GM21528 (cell line): Measurements from ENCODE around the gene SH3BGR.

Experiments used
- ATAC-seq: cut with Tn5 transposase; IDR thresholded peaks from one replicate; pipeline ENCODE4 v1.9.1; 2021; ENCODE audit warnings: mild to moderate bottlenecking, moderate library complexity; ENCODE audit not compliant: unreplicated experiment, low FRiP score

The SH3BGR gene

DNA sequence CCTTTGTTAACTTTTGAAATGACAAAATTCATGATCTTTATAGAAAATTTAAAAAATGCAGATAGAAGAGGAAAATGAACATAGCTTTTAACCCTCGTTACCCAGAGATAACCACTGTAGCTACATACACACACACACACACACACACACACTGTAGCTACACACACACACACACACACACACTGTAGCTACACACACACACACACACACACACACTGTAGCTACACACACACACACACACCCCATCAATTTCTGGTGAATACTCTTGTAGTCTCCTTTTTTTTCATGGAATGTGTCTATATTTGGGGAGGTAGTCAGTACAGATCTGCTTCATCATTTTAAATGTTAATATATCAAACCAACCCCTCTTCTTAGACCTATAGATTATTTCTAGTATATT lies 58.5 kb downstream of the SH3BGR start:
- ATAC-seq: no peak

DNA sequence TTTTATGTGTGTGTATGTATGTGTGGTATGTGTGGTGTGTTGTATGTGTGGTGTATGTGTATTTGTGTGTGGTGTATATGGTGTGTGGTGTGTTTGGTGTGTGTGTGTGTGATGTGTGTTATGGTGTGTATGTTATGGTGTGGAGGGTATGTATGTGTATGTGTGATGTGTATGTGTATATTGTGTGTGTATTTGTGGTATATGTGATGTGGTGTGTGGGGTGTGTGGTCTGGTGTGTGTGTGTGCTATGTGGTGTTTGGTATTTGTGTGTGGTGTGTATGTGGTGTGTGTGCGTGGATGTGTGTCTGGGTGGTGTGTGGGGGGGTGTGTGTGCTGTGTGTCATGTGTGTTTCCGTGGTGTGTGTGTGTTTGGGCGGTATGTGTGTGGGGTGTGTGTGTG lies 59.3 kb downstream of the SH3BGR start:
- ATAC-seq: no peak

DNA sequence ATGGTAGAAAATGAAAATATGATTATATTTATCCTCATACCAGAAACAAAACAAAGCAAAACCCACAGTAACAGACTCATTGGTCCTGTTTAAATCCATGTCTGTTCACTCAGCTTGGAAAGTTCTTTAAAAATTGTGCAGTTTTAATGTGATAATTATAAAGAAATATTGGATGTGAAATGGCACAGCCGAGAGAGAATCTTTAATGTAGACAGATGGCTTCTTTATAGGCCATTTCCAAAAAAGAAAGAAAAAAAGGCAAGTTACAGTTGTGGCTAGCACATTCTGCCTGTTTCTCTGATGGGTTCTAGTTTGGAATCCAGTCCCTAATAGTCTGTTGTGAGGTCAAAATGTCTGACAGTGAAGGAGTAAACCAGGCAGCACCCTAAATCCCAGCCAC lies 62.0 kb downstream of the SH3BGR start:
- no peak for ATAC-seq

DNA sequence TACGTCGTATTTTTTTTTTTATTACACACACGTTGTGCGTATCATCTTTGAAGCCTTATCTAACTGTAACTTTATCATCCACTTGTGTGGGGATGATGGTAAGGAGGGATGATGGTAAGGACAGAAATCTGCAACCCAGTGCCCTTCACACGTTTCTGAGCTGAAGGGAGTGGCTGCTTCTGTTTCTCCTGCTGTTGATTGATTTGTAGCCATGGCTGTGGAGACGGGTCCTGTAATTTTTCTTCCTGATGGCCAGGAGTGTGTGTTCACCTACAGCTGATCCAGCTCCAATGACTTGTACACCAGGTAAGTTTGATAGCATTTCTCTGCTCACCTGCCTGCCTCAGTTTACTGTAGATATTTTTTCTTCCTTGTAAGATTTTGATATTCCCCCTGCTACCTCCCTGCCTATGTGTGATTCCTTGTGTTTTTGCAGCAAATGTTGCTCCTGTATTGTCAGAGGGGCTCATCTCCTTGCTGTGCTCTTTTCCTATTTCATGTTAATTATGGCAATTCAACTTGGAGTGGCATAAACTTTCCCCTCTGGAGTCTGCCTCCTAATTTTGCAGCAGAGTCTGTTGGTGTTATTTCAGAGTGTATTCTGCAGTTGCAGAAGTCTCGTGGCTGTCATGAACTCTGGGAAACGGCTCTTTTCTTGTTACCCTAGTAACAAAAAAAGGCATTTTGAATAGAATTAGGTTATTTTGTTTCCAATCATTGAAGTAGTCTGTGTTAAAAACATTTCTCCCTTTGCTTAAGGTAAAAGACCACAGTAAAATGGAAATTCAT lies 64.1 kb downstream of the SH3BGR start:
- no peak for ATAC-seq

DNA sequence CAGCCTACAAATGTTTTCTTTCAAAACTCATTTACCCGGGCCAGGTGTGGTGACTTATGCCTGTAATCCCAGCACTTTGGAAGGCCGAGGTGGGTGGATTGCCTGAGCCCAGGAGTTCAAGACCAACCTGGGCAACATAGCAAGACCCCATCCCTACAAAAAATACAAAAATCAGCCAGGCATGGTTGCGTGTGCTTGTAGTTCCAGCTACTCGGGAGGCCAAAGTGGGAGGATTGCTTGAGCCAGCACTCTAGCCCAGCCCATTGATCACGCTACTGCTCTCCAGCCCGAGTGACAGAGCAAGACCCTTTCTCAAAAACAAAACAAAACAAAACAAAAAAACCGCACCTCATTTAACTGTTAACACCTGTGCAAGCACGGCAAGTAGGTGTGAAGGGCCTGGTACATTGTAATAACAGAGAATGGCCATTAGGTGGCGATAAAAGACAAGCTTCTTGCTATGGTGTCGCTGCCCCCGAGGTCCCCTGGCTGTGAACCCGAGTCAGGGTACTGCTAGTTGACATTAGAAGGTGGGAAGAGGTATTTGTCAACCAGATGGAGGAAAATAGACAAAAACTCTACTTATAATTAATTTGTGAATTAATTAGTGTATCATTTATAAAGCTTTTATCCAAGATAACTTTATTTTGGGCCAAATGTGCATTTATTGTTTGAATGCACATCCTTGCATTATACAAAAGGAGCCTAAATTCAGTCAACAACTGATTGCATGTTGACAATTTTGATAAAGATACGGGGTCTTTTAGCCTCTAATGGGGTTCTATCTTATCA lies 66.5 kb downstream of the SH3BGR start:
- peak; percentile 55 for ATAC-seq

DNA sequence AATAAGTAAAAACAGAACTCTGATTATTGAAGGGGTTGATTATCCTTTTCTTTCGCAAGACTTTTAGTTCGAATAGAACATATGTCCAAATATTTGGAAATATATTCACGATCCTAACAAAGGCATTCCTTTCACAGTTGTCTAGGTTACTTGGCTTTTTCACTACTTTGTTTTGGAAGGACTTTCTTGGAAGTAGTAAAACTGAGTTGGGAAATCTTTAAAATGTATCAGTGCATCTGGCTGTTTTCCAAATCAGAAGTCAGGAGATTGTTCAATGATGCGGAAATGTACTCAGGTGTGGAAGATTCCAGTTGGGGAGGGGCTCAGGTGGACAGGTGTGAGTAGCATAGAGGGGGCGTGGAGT lies 67.1 kb downstream of the SH3BGR start:
- no peak for ATAC-seq

DNA sequence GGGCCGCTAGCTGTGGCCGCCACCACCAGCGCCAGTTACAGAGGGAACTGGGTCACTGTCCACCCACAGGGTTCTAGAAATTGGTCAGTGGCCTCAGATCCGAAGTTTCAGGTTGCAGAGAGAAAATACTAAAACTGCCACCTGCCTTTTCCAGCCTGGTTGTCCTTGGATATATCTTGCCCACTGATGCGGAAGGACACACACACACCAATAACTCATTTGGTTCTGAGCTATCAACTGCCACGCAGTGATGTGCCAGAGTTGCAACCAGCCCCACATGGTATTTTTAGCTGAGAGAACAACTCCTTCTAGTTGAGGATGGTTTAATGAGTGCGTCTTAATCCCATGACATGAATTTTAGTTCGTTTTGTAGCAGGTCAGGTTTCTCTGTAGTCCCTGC lies 68.1 kb downstream of the SH3BGR start:
- no peak for ATAC-seq

DNA sequence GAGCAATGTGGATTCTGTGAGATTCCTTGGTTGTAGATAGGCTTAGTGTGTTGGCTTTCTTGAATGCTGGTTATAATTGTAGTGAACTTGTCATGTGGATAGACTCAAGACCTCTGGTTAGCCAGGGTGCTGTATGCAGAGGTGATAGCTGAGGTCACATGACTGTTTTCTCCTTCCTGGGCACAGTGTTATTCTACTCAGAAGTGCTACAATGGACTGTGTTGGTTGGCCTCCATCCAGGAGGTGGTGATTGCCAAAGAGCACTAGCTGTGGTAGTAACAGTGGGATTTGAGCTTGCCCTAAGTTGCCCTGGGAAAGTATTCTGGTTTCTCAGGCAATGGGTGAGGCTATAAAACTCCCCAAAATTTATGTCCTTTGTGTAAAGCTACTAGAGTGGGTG lies 71.6 kb downstream of the SH3BGR start:
- ATAC-seq: no peak

DNA sequence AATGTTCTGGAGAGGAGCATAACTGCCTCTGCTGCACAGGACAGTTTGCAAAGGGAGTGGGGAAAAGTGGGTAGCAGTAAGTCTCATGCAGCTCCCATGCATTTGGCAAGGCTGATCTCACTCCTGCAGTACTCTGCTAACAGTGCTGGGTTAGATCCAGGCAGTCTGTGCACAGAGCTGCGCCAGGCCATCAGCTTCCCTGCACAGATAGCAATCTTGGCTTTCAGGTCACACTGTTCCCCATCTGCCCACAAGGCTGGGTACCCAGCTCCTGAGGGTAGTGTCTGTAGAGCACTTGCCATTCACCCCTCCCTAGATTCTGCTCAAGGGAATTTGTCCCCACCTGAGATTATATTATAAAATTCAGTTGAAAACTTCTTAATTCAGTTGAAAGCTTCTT lies 72.1 kb downstream of the SH3BGR start:
- ATAC-seq: no peak

DNA sequence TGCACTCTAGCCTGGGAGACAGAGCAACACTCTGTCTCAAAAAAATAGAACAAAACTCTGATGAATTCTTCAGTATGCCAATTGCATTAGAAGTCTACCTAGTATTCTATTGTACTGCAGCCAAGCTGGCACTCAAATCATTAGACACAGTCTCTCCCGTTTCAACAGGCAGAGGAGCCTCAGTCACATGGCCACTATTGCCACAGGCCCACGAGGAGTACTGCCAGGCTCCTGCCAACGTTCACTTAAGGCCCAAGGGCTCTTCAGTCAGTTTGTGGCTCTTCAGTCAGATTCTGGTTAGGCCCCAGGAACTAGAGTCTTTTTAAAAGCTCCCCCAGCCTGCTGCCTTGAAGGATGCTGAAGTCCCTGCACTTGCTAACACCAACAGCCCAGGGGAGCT lies 73.4 kb downstream of the SH3BGR start:
- no peak for ATAC-seq

DNA sequence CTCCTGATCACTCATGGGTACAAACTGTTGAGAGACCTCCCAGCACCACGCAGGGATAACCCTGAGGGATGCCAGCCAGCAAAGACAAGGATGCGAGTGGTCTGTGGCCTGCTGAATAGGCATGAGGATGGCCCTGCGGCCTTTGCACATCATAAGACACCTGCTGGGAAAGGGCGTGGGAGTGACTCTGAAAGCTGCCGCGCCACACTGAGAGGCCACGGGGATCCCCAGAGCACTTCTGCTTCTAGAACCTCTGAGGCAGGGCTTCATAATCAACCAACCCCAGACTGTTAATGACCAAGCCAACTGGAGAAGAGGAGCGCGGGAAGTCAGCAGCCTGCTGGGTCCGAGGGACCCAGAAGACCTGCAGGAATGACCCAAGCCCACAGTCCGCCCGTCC lies 73.8 kb downstream of the SH3BGR start:
- ATAC-seq: no peak

DNA sequence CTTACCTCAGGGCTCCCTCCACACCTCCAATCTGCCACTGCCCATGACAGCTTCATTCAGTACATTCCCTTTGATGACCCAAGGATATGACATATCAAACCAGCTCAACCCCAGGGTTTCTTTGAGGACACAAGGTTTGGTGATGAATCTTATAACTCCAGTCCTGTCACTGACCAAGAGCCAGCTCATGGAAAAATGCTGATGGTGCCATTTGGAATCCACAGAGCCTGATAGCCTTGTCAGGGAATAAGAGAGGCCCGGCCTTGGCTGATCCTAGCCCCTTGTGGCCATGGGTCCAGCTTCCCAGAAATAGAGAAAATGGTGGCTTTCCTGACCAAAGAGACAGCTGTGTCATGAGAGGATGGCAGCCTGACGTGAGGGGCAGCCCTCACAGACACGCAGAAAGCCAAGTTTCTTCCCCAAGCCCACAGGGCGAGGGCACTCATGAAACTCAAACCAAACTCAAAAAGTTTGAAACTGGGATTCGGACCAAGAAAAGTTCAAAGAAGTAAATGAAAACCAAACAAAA lies 75.4 kb downstream of the SH3BGR start:
- ATAC-seq: no peak

DNA sequence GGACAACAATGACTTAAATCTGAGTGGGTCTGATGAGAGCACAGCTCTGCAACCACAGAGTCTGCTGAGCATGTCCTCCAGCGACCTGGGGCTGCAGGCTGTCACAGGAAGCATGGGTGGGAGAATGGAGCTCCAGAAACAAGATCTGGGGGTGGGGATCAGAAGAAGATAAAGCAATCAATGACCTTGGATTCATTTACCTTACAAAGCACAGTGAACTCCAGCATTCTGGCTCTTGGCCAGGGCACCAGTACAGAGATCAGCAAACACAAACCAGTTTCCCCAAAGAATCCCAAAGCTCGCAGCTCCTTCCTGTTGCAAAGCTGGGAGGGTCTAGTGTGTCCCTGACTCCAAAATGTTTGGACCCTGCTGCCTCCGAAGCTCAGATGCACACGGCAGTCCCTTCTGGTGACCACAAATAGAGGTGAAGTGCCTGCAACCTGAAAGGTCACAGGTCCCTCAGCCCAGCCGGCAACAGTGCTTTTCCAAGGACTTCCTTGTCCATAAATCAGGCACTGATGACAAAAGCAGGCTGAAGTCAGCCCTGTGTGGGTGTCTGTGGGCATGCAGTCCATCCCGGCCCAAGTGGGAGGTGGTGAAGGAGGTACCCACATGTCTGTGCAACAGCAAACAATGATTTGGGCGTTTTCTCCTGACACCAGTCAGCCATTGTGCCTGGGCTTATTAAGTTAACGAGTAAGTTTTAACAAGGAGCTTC lies 76.1 kb downstream of the SH3BGR start:
- no peak for ATAC-seq

DNA sequence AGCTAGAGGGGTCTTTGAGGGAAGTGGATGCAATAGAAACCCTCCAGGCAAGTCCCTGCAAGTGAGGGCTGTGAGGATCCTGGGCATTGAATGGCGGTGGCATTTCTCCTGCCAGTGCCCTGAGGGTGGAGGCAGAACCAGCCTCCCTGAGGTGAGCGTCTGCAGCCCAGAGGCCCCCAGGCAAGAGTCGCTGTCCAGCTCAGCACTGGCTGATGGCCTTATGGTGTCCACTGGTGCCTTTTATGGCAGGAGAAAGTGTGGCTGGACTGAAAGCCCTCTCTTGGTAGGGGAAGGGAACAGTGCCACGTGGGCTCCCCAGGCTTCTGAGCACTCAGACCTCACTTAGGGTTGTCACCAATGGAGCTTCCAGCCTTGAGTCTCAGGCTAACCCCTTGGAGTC lies 77.3 kb downstream of the SH3BGR start:
- ATAC-seq: no peak

DNA sequence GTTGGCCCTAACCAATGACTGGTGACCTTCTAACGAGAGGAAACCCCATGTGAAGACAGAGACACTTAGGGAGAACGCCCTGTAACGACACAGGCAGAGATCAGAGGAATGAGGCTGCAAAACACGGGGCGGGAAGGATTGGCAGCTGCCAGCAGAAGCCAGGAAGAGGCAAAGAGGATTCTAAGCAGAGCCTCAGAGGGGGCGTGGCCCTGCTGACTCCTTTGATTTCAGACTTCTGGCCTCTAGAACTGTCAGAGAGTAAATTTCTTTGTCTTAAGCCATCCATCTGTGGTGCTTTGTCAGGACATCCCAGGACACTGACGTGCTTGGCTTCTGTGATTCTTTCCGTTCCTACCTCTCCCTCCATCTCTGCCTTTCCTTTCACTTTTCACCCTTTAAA lies 79.3 kb downstream of the SH3BGR start:
- no peak for ATAC-seq

DNA sequence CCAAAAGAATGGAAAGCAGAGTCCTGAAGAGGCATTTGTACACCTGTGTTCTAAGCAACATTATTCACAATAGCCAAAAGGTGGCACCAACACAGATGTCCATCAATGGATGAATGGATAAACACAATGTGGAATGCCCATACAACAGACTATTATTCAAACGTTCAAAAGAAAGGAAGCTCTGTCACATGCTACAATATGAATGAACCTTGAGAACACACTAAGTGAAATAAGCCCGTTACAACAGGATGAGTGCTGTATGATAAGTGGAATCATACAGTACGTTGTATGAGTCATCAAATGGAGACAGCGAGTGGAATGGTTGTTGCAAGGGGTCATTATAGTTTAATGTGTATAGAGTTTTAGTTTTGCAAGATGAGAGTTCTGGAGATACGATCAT lies 80.1 kb downstream of the SH3BGR start:
- no peak for ATAC-seq

DNA sequence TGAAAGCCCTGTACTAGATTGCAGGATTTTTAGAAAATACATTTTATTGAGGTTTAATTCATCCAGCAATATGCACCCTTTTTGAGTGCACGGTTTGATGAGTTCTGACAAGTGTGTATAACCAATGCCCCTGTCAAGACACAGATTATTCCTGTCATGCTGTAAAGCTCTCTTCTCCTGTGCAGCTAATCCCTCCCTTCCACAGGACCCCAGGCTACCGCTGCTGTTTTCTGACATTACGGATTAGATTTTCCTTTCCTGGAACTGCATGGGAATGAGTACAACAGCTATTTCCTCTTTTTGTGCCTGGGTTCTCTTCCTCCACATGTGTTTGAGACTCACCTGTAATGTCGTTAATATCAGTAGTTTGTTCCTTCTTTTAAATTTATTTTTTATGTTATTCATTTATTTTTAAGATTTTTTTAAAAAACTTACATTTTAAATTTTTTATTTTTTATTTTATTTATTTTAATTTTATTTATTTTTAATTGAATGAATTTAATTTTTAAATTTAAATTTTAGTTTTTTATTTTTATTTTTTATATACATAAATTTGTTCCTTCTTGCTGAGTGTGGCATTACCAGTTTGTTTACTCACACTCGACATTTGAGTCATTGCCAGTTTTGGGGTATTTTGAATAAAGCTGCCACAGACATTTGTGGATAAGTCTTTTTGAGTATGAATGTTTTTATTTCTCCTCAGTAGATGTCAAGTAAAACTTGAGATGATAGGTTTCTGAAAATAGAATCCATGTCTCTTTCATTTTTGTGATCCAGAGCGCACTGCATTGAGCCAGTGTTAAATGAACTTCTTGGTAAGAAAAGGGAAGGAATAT lies 82.0 kb downstream of the SH3BGR start:
- ATAC-seq: no peak

DNA sequence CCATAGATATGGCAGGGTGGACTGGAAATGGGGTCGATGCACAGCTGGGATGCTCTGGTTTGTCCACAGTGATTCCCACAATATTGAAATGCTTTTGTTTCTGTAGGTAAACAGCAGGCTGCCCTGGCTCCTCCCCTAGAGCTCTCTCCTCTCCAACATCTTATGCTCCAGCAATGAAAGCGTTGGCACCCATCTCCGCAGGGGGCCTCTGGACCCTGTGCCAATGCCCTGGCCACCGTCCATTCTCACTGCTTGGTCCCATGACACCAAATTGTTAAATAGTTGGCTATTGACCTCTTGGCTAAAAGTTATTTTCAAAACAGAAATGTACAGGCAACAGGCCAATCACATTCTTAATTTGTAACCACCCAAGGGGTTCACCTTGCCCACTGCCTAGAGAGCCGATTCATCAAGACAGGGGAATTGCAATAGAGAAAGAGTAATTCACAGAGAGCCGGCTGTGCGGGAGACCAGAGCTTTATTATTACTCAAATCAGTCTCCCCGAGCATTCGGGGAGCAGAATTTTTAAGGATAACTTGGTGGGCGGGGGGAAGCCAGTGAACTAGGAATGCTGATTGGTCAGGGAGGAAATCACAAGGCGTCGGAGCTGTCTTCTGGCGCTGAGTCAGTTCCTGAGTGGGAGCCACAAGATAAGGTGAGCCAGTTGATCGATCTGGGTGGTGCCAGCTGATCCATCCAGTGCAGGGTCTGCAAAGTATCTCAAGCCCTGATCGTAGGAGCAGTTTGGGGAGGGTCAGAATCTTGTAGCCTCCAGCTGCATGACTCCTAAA lies 84.1 kb downstream of the SH3BGR start:
- ATAC-seq: no peak

DNA sequence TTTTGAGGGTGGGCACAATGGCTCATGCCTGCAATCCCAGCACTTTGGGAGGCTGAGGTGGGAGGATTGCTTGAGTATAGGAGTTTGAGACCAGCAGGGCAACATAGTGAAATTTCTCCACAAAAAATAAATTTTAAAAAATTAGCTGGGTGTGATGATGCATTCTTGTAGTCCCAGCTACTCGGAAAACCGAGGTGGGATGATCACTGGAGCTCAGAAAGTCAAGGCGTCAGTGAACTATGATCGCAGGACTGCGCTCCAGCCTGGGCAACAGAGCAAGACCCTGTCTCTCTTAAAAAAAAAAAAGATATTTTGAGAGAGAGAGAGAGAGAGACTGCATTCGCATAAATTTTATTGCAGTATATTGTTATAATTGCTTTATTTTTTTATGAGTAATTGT lies 85.1 kb downstream of the SH3BGR start:
- ATAC-seq: no peak

DNA sequence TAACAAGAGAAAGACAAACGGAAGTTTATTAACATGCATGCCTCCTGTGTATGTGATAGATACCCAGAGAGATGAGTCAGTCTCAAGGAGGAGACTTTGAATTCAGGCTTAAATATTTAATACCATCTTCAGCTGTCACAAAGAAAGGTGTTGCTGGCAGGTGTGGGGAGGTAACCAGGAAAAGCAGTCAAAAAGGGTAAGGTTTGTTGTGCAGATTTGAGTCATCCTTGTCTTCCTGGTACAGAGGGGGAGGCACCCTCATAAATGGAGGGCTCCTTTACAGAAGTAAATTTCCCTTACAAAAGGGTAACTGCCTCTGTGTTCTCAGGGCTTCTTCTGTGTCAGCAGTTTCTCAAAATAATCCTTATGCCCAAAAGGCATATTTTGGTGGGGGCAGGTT lies 85.8 kb downstream of the SH3BGR start:
- ATAC-seq: no peak
